Measurements from ENCODE around the gene OR10AG1. TPM values are rescaled to one million over a fixed set of nuclear protein-coding genes. Genes with fewer than 3 reads are reported as not detected.

OR10AG1 gene
- polyA plus RNA-seq, 3 donors: not detected

GRCh38 chr11:55936300-55936699, 33.4 kb downstream of the OR10AG1 start, which contains the start of gene OR5I1:
Gene OR5I1 (minus strand): TSS chr11:55936400. CDS start chr11:55936400, 0 bp downstream.
- Histone ChIP-seq H3K4me3 (replicated peaks in 1 of 3; ENCODE audit: low read depth in 2 of 3, low read length in 3 of 3) (no peak within 1 kb of the TSS), H3K4me2 (replicated peaks; ENCODE audit: extremely low read depth, low read length, poor library complexity, severe bottlenecking) (no peak within 1 kb of the TSS), H3K36me3 (replicated peaks in 1 of 2; ENCODE audit: control insufficient read depth in 1 of 2, insufficient read depth in 2 of 2, low read length in 2 of 2) (no peaks in the 10 kb centered on the region), H3K9ac (ENCODE audit: insufficient read depth, low read length, poor library complexity, severe bottlenecking) (no peak within 1 kb of the TSS), H3K9me3 (replicated peaks in 1 of 2; ENCODE audit: control insufficient read depth in 1 of 2, insufficient read depth in 1 of 2, low read length in 2 of 2) (no peaks in the 10 kb centered on the region), H3K27ac (ENCODE audit: low read depth in 1 of 2, low read length in 2 of 2) (no peak within 1 kb of the TSS), H3K79me2 (ENCODE audit: insufficient read depth, low read length) (no peaks in the 10 kb centered on the region), H4K20me1 (ENCODE audit: insufficient read depth, low read length) (no peaks in the 10 kb centered on the region), H3K4me1 (ENCODE audit: control insufficient read depth in 1 of 2, insufficient read depth in 2 of 2, low read length in 2 of 2) (no peaks in the 10 kb centered on the region), H3K27me3 (ENCODE audit: control insufficient read depth in 2 of 2, insufficient read depth in 2 of 2, low read length in 2 of 2) (no peaks in the 10 kb centered on the region), H2AFZ (ENCODE audit: insufficient read depth, low read depth, low read length, poor library complexity, severe bottlenecking) (no peak within 1 kb of the TSS)
- DNase-seq: no peak
- Mint-ChIP-seq H3K9me3 (no peaks in the 10 kb centered on the region), H3K4me3 (no peak within 1 kb of the TSS), H3K27ac (no peak within 1 kb of the TSS), H3K27me3 (ENCODE audit: low read depth in 3 of 3) (peaks cover 0 to 2% (median 0%) of the 10 kb centered on the region in 3 donors), H3K4me1 (no peaks in the 10 kb centered on the region), H3K36me3 (no peaks in the 10 kb centered on the region)
- no peak for TF ChIP-seq CTCF (IDR thresholded peaks at IDR 0.05)
- intact Hi-C loops (cut with micrococcal nuclease): no loop called here
- WGBS (ENCODE audit: insufficient coverage): no CpG with 5 or more reads among the region's 2 CpGs

GRCh38 chr11:55920537-55920936, 49.2 kb downstream of the OR10AG1 start:
- Mint-ChIP-seq H3K27ac (no peak overlapping the region), H3K4me3 (no peak overlapping the region), H3K4me1 (no peaks in the 10 kb centered on the region), H3K27me3 (ENCODE audit: low read depth in 3 of 3) (peaks cover 0 to 1% (median 0%) of the 10 kb centered on the region in 3 donors), H3K9me3 (peaks cover 0 to 10% (median 0%) of the 10 kb centered on the region in 7 donors), H3K36me3 (no peaks in the 10 kb centered on the region)
- TF ChIP-seq CTCF (IDR thresholded peaks at IDR 0.05): no peak
- H2AFZ ChIP-seq (ENCODE audit: insufficient read depth, low read depth, low read length, poor library complexity, severe bottlenecking): no peak overlapping the region
- no peaks in the 10 kb centered on the region for H3K79me2 ChIP-seq (ENCODE audit: insufficient read depth, low read length)
- no peaks in the 10 kb centered on the region for H3K4me1 ChIP-seq (ENCODE audit: control insufficient read depth in 1 of 2, insufficient read depth in 2 of 2, low read length in 2 of 2)
- H3K4me2 ChIP-seq (replicated peaks; ENCODE audit: extremely low read depth, low read length, poor library complexity, severe bottlenecking): no peak overlapping the region
- no peak overlapping the region for H3K9ac ChIP-seq (ENCODE audit: insufficient read depth, low read length, poor library complexity, severe bottlenecking)
- no peaks in the 10 kb centered on the region for H4K20me1 ChIP-seq (ENCODE audit: insufficient read depth, low read length)
- H3K27ac ChIP-seq (ENCODE audit: low read depth in 1 of 2, low read length in 2 of 2): no peak overlapping the region
- no peak overlapping the region for H3K4me3 ChIP-seq (replicated peaks in 1 of 3; ENCODE audit: low read depth in 2 of 3, low read length in 3 of 3)
- H3K9me3 ChIP-seq (replicated peaks in 1 of 2; ENCODE audit: control insufficient read depth in 1 of 2, insufficient read depth in 1 of 2, low read length in 2 of 2): peaks cover 4 to 10% of the 10 kb centered on the region in 2 donors
- DNase-seq: no peak
- no peaks in the 10 kb centered on the region for H3K27me3 ChIP-seq (ENCODE audit: control insufficient read depth in 2 of 2, insufficient read depth in 2 of 2, low read length in 2 of 2)
- H3K36me3 ChIP-seq (replicated peaks in 1 of 2; ENCODE audit: control insufficient read depth in 1 of 2, insufficient read depth in 2 of 2, low read length in 2 of 2): no peaks in the 10 kb centered on the region
- intact Hi-C loops (cut with micrococcal nuclease): no loop called here
- 83% methylated on average over 4 of the region's 5 CpGs for whole genome bisulfite sequencing (ENCODE audit: insufficient coverage)

Other genes starting within 250 kb of the OR10AG1 start
- gene OR5D13, start 196.5 kb downstream of the OR10AG1 start, polyA plus RNA-seq: not detected
- not detected for gene OR5D14, start 174.4 kb downstream of the OR10AG1 start, polyA plus RNA-seq
- gene OR5L1, start 158.6 kb downstream of the OR10AG1 start, polyA plus RNA-seq: not detected
- gene OR5D18, start 150.3 kb downstream of the OR10AG1 start, polyA plus RNA-seq: not detected
- not detected for gene OR5L2, start 142.7 kb downstream of the OR10AG1 start, polyA plus RNA-seq
- not detected for gene OR5D16, start 131.2 kb downstream of the OR10AG1 start, polyA plus RNA-seq
- gene TRIM51, start 86.6 kb downstream of the OR10AG1 start, polyA plus RNA-seq: not detected
- not detected for gene OR5W2, start 55.4 kb downstream of the OR10AG1 start, polyA plus RNA-seq
- not detected for gene OR5I1, start 33.5 kb downstream of the OR10AG1 start, polyA plus RNA-seq
- gene OR5F1, start 24.7 kb upstream of the OR10AG1 start, polyA plus RNA-seq: not detected
- not detected for gene OR5AS1, start 57.7 kb upstream of the OR10AG1 start, polyA plus RNA-seq
- gene OR8I2, start 123.4 kb upstream of the OR10AG1 start, polyA plus RNA-seq: not detected
- gene OR8H2, start 133.7 kb upstream of the OR10AG1 start, polyA plus RNA-seq: not detected
- gene OR8H3, start 152.4 kb upstream of the OR10AG1 start, polyA plus RNA-seq: not detected
- not detected for gene OR8J3, start 170.3 kb upstream of the OR10AG1 start, polyA plus RNA-seq
- gene OR8K5, start 190.4 kb upstream of the OR10AG1 start, polyA plus RNA-seq: not detected
- gene OR5J2, start 206.7 kb upstream of the OR10AG1 start, polyA plus RNA-seq: not detected

Measured in CD14-positive monocyte (primary cell).